ENCODE results near the gene MAP2K4.
"Not testable (repeated sequence)": the region's sequence is repeated elsewhere in the genome, so short reads cannot be mapped to it uniquely, and the experiment has no call there.

MAP2K4 gene

GRCh38 chr17:12020642-12021622 is at the start of gene MAP2K4:
TSS of gene MAP2K4 (plus strand) at chr17:12020877. CDS start at chr17:12020887, 10 bp downstream.
- peak; percentile 96 for DNase-seq

- DNase-seq = not testable (repeated sequence)
Measured at GRCh38 chr17:11972741-11973140, 47.9 kb upstream of the MAP2K4 start.

- no peak for DNase-seq
Measured at GRCh38 chr17:11979795-11980194, 40.9 kb upstream of the MAP2K4 start.

- DNase-seq = no peak
Measured at GRCh38 chr17:11980813-11981212, 39.9 kb upstream of the MAP2K4 start.

GRCh38 chr17:11981862-11982261 is 38.8 kb upstream of the MAP2K4 start:
- no peak for DNase-seq

- no peak for DNase-seq
Measured at GRCh38 chr17:11986179-11986941, 34.3 kb upstream of the MAP2K4 start.

- DNase-seq = no peak
Measured at GRCh38 chr17:11986942-11987329, 33.7 kb upstream of the MAP2K4 start.

- DNase-seq = no peak
Measured at GRCh38 chr17:11990363-11990983, 30.2 kb upstream of the MAP2K4 start.

- DNase-seq = no peak
Measured at GRCh38 chr17:11991461-11991860, 29.2 kb upstream of the MAP2K4 start.

- peak; percentile 40 for DNase-seq
Measured at GRCh38 chr17:11996722-11997146, 23.9 kb upstream of the MAP2K4 start.

GRCh38 chr17:11997147-11997971 is 23.3 kb upstream of the MAP2K4 start, which contains the start of gene ZNF18:
TSS of gene ZNF18 (minus strand) at chr17:11997475. CDS start at chr17:11992829, 4,646 bp downstream.
- DNase-seq = peak; percentile 95

- no peak for DNase-seq
Measured at GRCh38 chr17:11997972-11998233, 22.8 kb upstream of the MAP2K4 start.

- no peak for DNase-seq
Measured at GRCh38 chr17:11999696-12000095, 21.0 kb upstream of the MAP2K4 start.

GRCh38 chr17:12007466-12007865 is 13.2 kb upstream of the MAP2K4 start:
- no peak for DNase-seq

- no peak for DNase-seq
Measured at GRCh38 chr17:12021623-12022140, 1.0 kb downstream of the MAP2K4 start.

- no peak for DNase-seq
Measured at GRCh38 chr17:12022310-12022709, 1.6 kb downstream of the MAP2K4 start.

- DNase-seq = no peak
Measured at GRCh38 chr17:12024327-12024726, 3.6 kb downstream of the MAP2K4 start.

- DNase-seq = no peak
Measured at GRCh38 chr17:12027658-12028057, 7.0 kb downstream of the MAP2K4 start.

GRCh38 chr17:12028611-12029010 is 7.9 kb downstream of the MAP2K4 start:
- DNase-seq = no peak

- no peak for DNase-seq
Measured at GRCh38 chr17:12034538-12034937, 13.9 kb downstream of the MAP2K4 start.

- DNase-seq = no peak
Measured at GRCh38 chr17:12035673-12036072, 15.0 kb downstream of the MAP2K4 start.

- DNase-seq = no peak
Measured at GRCh38 chr17:12037970-12038369, 17.3 kb downstream of the MAP2K4 start.
